Brain microvascular endothelial cell (primary cell): Measurements from ENCODE around the gene LRRC3C.

Experiments used
- DNase-seq: peaks from one replicate; pipeline ENCODE4 v3.0.0-alpha.2; 2020
- H3K27ac ChIP-seq: fragments of 250-450 bp; sonication (Bioruptor Pico); 2 replicates; pipeline ENCODE4 v1.5.1; 2020; ENCODE audit warnings: mild to moderate bottlenecking, moderate library complexity
- H3K27me3 ChIP-seq: fragments of 250-450 bp; sonication (Bioruptor Pico); replicated peaks from 2 replicates; pipeline ENCODE4 v1.5.1; 2020; ENCODE audit warnings: mild to moderate bottlenecking
- H3K36me3 ChIP-seq: fragments of 250-450 bp; sonication (Bioruptor Pico); replicated peaks from 2 replicates; pipeline ENCODE4 v1.5.1; 2020; ENCODE audit warnings: mild to moderate bottlenecking
- H3K4me3 ChIP-seq: 2 replicates; pipeline ENCODE4 v1.5.1; 2011; ENCODE audit warnings: low read depth, mild to moderate bottlenecking, control low read depth, low read length, moderate library complexity
- CTCF ChIP-seq: IDR thresholded peaks from 2 replicates; pipeline ENCODE4 v1.5.1; 2011; ENCODE audit warnings: low read depth, mild to moderate bottlenecking, moderate library complexity, low read length, control low read depth, inconsistent platforms; ENCODE audit errors: missing control alignments
- in situ Hi-C: cut with HindIII; loops from 2 replicates; pipeline ENCODE4 v1.10.0; 2017; ENCODE audit warnings: low sequenced_read_pairs, low pct_ligation_motif_present

Gene LRRC3C

GRCh38 chr17:39979893-39980350 lies 52.4 kb downstream of the LRRC3C start:
- H3K27ac ChIP-seq, result peak overlapping the region; percentile 32

GRCh38 chr17:39980351-39981206 lies 53.0 kb downstream of the LRRC3C start, which contains the start of gene PSMD3:
Gene PSMD3 (plus strand): TSS chr17:39980807. CDS start chr17:39980971, 164 bp downstream.
- Histone ChIP-seq H3K27ac (peak within 1 kb of the TSS; percentile 94), H3K36me3 (peaks cover 20% of the 10 kb centered on the region), H3K4me3 (peak within 1 kb of the TSS; percentile 97), H3K27me3 (no peaks in the 10 kb centered on the region)
- in situ Hi-C loops, result no loop called here
- peak; percentile 83 for TF ChIP-seq CTCF
- peak; percentile 100 for DNase-seq

More at GRCh38 chr17:39979893-39980350, 52.4 kb downstream of the LRRC3C start:
- Histone ChIP-seq H3K27me3 (no peaks in the 10 kb centered on the region), H3K4me3 (peak overlapping the region; percentile 97), H3K36me3 (peaks cover 14% of the 10 kb centered on the region)
- in situ Hi-C loops, result no loop called here
- peak; percentile 58 for TF ChIP-seq CTCF
- DNase-seq, result peak; percentile 23

- in situ Hi-C loops, result no loop called here
- peak overlapping the region; percentile 97 for H3K4me3 ChIP-seq
- H3K27ac ChIP-seq, result peak overlapping the region; percentile 94
- TF ChIP-seq CTCF, result peak; percentile 22
- no peak for DNase-seq
- H3K27me3 ChIP-seq, result no peaks in the 10 kb centered on the region
- peaks cover 27% of the 10 kb centered on the region for H3K36me3 ChIP-seq
These were observed 53.7 kb downstream of the LRRC3C start for GRCh38 chr17:39981207-39981741.

- no peak for DNase-seq
- peaks cover 33% of the 10 kb centered on the region for H3K36me3 ChIP-seq
- TF ChIP-seq CTCF, result no peak
- H3K27ac ChIP-seq, result no peak overlapping the region
- in situ Hi-C loops, result no loop called here
- H3K4me3 ChIP-seq, result peak overlapping the region; percentile 97
- no peaks in the 10 kb centered on the region for H3K27me3 ChIP-seq
These were observed 54.3 kb downstream of the LRRC3C start for GRCh38 chr17:39981766-39982375.

GRCh38 chr17:39988206-39988810 lies 60.8 kb downstream of the LRRC3C start:
- DNase-seq, result no peak
- in situ Hi-C loops, result no loop called here
- TF ChIP-seq CTCF, result no peak
- Histone ChIP-seq H3K36me3 (peaks cover 93% of the 10 kb centered on the region), H3K27me3 (no peaks in the 10 kb centered on the region), H3K4me3 (no peak overlapping the region), H3K27ac (no peak overlapping the region)
